Astrocyte (in vitro differentiated cells and primary cell): ENCODE results near the gene LIMK1.
"Not testable (repeated sequence)": the region's sequence is repeated elsewhere in the genome, so short reads cannot be mapped to it uniquely, and the experiment has no call there.

Experiments
- CTCF ChIP-seq: IDR thresholded peaks from 2 replicates; pipeline ENCODE4 v1.5.1; 2011; ENCODE audit warnings: low read depth, mild to moderate bottlenecking, inconsistent platforms, low read length, moderate library complexity; ENCODE audit not compliant: insufficient read depth
- EZH2 ChIP-seq: IDR thresholded peaks from 2 replicates; pipeline ENCODE4 v1.6.1; 2012; ENCODE audit warnings: mild to moderate bottlenecking, low read length, inconsistent platforms; ENCODE audit not compliant: insufficient read depth

- TF ChIP-seq EZH2, CTCF: not testable (repeated sequence)
Measured at GRCh38 chr7:74167324-74167723, 83.7 kb downstream of the LIMK1 start.
